ENCODE measurements around the gene RASSF3. TPM values are rescaled to one million over a fixed set of nuclear protein-coding genes. Genes with fewer than 3 reads are reported as not detected.

The RASSF3 gene
- total RNA-seq, 1 experiment from 2014 or later = 107 TPM

DNA sequence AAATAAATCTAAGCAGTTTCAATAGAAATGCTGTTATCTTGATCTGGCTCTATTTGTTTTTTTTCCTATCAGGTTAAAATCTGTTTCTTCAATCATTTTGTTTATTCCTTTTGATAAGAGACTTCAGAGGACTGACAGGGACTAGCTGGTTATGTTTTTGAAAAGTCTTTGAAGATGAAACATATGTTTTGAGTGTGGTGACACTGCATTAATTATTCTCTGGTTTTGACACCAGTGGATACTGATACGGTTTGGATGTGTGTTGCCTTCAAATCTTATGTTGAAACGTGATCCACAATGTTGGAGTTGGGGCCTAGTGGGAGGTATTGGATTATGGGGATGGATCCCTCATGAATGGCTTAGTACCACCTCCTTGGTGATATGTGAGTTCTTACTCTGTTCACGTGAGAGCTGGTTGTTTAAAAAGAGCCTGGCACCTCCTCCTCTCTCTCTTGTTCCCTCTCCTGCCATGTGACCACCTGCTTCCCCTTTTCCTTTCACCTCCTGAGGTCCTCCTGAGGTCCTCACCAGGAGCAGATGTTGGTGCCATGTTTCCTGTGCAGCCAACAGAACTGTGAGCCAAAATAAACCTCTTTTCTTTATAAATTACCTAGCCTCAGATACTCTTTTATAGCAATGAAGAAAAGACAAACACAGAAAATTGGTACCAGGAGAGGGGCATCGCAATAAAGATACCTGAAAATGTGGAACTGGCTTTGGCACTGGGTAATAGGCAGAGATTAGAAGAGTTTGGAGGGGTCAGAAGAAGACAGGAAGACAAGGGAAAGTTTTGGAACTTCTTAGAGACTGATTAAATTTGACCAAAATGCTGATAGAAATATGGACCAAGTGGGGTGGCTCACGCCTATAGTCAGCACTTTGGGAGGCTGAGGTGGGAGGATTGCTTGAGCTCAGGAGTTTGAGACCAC, 23.0 kb downstream of the RASSF3 start:
- peak overlapping the region; percentile 83 for H3K27ac ChIP-seq (ENCODE audit: low read length)
- CTCF ChIA-PET = interaction anchor here (0.5 to 0.6 kb wide), 2 partner anchors 35 to 85 kb away, joined by 3 to 5 read pairs; no protein-coding TSS in a partner anchor
- intact Hi-C loops (cut with micrococcal nuclease; ENCODE audit: unreplicated experiment) = no loop called here
- in situ Hi-C loops (cut with HindIII; ENCODE audit: low pct_unique_long_range_greater_than_20kb, low sequenced_read_pairs) = no loop called here
- H3K4me1 ChIP-seq (ENCODE audit: control insufficient read depth, insufficient read depth, low read length) = peaks cover 42% of the 10 kb centered on the region
- no peaks in the 10 kb centered on the region; the same call in 1 of the 2 replicates for H3K9me3 ChIP-seq (ENCODE audit: control insufficient read depth, insufficient read depth, low read depth, low read length)
- H3K4me3 ChIP-seq (ENCODE audit: low read depth in 2 of 2, low read length in 2 of 2) = no peak overlapping the region
- no peak for TF ChIP-seq TCF7L2 (IDR thresholded peaks at IDR 0.05; ENCODE audit: low read depth, low read length)
- no peak for TF ChIP-seq SIN3A (IDR thresholded peaks at IDR 0.05; ENCODE audit: borderline replicate concordance, insufficient read depth, low read depth, low read length)
- no peak for TF ChIP-seq POLR2AphosphoS5 (IDR thresholded peaks at IDR 0.05; ENCODE audit: low read depth, low read length)
- TF ChIP-seq, protein P1, sequence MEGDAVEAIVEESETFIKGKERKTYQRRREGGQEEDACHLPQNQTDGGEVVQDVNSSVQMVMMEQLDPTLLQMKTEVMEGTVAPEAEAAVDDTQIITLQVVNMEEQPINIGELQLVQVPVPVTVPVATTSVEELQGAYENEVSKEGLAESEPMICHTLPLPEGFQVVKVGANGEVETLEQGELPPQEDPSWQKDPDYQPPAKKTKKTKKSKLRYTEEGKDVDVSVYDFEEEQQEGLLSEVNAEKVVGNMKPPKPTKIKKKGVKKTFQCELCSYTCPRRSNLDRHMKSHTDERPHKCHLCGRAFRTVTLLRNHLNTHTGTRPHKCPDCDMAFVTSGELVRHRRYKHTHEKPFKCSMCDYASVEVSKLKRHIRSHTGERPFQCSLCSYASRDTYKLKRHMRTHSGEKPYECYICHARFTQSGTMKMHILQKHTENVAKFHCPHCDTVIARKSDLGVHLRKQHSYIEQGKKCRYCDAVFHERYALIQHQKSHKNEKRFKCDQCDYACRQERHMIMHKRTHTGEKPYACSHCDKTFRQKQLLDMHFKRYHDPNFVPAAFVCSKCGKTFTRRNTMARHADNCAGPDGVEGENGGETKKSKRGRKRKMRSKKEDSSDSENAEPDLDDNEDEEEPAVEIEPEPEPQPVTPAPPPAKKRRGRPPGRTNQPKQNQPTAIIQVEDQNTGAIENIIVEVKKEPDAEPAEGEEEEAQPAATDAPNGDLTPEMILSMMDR (IDR thresholded peaks at IDR 0.05) = no peak
- TF ChIP-seq, protein P2, sequence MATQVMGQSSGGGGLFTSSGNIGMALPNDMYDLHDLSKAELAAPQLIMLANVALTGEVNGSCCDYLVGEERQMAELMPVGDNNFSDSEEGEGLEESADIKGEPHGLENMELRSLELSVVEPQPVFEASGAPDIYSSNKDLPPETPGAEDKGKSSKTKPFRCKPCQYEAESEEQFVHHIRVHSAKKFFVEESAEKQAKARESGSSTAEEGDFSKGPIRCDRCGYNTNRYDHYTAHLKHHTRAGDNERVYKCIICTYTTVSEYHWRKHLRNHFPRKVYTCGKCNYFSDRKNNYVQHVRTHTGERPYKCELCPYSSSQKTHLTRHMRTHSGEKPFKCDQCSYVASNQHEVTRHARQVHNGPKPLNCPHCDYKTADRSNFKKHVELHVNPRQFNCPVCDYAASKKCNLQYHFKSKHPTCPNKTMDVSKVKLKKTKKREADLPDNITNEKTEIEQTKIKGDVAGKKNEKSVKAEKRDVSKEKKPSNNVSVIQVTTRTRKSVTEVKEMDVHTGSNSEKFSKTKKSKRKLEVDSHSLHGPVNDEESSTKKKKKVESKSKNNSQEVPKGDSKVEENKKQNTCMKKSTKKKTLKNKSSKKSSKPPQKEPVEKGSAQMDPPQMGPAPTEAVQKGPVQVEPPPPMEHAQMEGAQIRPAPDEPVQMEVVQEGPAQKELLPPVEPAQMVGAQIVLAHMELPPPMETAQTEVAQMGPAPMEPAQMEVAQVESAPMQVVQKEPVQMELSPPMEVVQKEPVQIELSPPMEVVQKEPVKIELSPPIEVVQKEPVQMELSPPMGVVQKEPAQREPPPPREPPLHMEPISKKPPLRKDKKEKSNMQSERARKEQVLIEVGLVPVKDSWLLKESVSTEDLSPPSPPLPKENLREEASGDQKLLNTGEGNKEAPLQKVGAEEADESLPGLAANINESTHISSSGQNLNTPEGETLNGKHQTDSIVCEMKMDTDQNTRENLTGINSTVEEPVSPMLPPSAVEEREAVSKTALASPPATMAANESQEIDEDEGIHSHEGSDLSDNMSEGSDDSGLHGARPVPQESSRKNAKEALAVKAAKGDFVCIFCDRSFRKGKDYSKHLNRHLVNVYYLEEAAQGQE (IDR thresholded peaks at IDR 0.05; ENCODE audit: insufficient read depth in 1 of 2, low read depth in 2 of 2, low read length in 1 of 2) = no peak
- no TSS peak for BruUV-seq (replicated peaks)
- DNase-seq (ENCODE audit: low read depth, low spot score) = no peak
- ATAC-seq = peak; percentile 43
- no peaks in the 10 kb centered on the region for H3K27me3 ChIP-seq (ENCODE audit: control insufficient read depth, insufficient read depth, low read length)
- no peaks in the 10 kb centered on the region for H3K36me3 ChIP-seq (ENCODE audit: control insufficient read depth, insufficient read depth, low read length)
- POLR2A ChIA-PET = interaction anchor here (0.6 to 0.7 kb wide), 2 partner anchors 15 to 20 kb away, joined by 3 to 6 read pairs; no protein-coding TSS in a partner anchor

DNA sequence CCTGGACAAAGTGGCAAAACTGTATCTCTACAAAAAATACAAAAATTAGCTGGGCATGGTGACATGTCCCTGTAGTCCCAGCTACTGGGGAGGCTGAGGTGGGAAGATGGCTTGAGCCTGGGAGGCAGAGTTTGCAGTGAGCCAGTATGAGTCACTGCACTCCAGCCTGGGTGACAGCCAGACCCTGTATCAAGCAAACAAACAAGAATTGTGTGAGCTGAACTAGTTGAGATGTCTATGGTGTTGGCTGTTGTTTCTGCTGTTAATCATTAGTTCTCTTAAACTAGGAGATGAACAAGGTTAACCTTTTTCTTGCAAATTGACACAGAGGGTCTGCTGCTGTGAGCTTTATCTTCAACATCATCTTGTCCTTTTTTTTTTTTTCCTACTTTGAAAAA, 23.6 kb downstream of the RASSF3 start:
- H3K4me3 ChIP-seq (ENCODE audit: low read depth in 2 of 2, low read length in 2 of 2) = no peak overlapping the region
- H3K9me3 ChIP-seq (ENCODE audit: control insufficient read depth, insufficient read depth, low read depth, low read length) = no peaks in the 10 kb centered on the region; the same call in 1 of the 2 replicates
- TF ChIP-seq, protein P1 (IDR thresholded peaks at IDR 0.05) = no peak
- TF ChIP-seq POLR2AphosphoS5 (IDR thresholded peaks at IDR 0.05; ENCODE audit: low read depth, low read length) (peak; percentile 62; the same call in 1 of the 2 replicates), TCF7L2 (IDR thresholded peaks at IDR 0.05; ENCODE audit: low read depth, low read length) (no peak)
- no peaks in the 10 kb centered on the region for H3K36me3 ChIP-seq (ENCODE audit: control insufficient read depth, insufficient read depth, low read length)
- in situ Hi-C loops (cut with HindIII; ENCODE audit: low pct_unique_long_range_greater_than_20kb, low sequenced_read_pairs) = no loop called here
- ATAC-seq = peak; percentile 96
- peaks cover 46% of the 10 kb centered on the region for H3K4me1 ChIP-seq (ENCODE audit: control insufficient read depth, insufficient read depth, low read length)
- no peaks in the 10 kb centered on the region for H3K27me3 ChIP-seq (ENCODE audit: control insufficient read depth, insufficient read depth, low read length)
- peak; percentile 48 for DNase-seq (ENCODE audit: low read depth, low spot score)
- no TSS peak for BruUV-seq (replicated peaks)
- peak overlapping the region; percentile 83 for H3K27ac ChIP-seq (ENCODE audit: low read length)
- CTCF ChIA-PET = interaction anchor here (0.5 to 0.6 kb wide), 2 partner anchors 35 to 86 kb away, joined by 3 to 5 read pairs; no protein-coding TSS in a partner anchor
- POLR2A ChIA-PET = interaction anchor here (0.5 to 0.7 kb wide), 4 partner anchors 14 to 86 kb away, joined by 3 to 6 read pairs (median 4); no protein-coding TSS in a partner anchor
- intact Hi-C loops (cut with micrococcal nuclease; ENCODE audit: unreplicated experiment) = no loop called here

Data from Panc1 (cell line).